PC-3 (cell line): ENCODE data around the gene POLR3C. TPM values are rescaled to one million over a fixed set of nuclear protein-coding genes. Genes with fewer than 3 reads are reported as not detected.

Experiments
- ATAC-seq: fragments of 200-7000 bp; cut with Tn5 transposase; 2 replicates; pipeline ENCODE4 v1.9.1; 2020; ENCODE audit warnings: mild to moderate bottlenecking, moderate library complexity
- BruUV-seq: library from RNA; stranded (reverse); fragments of 400-500 nt; replicated peaks from 2 replicates; lab custom pipeline; 2021; lab: Mats Ljungman, UMichigan
- CTCF ChIA-PET: fragments of 300-600 bp; sonication (Branson Sonifier 250); formaldehyde crosslinking; loops from one replicate; lab custom pipeline; 2022; ENCODE audit warnings: antibody characterized with exemption; lab: Charles Lee
- POLR2A ChIA-PET: fragments of 300-600 bp; sonication (Branson Sonifier 250); formaldehyde crosslinking; loops from one replicate; lab custom pipeline; 2022; ENCODE audit warnings: antibody characterized with exemption; ENCODE audit not compliant: unreplicated experiment; lab: Charles Lee
- DNase-seq: peaks from one replicate; pipeline ENCODE4 v3.0.0-alpha.2; 2015
- H2AFZ ChIP-seq: fragments of 300-600 bp; sonication (generic); 2 replicates; pipeline ENCODE4 v1.6.0; 2016; ENCODE audit warnings: antibody characterized with exemption, low read length
- H3F3A ChIP-seq: fragments of 300-600 bp; sonication (generic); one replicate; pipeline ENCODE4 v1.6.0; 2017; ENCODE audit warnings: antibody characterized with exemption, low read length, control low read depth, mild to moderate bottlenecking; ENCODE audit not compliant: unreplicated experiment
- H3K27ac ChIP-seq: fragments of 300-600 bp; sonication (generic); 2 replicates; pipeline ENCODE4 v1.5.1; 2016; ENCODE audit warnings: mild to moderate bottlenecking, low read length
- H3K27me3 ChIP-seq: fragments of 300-600 bp; sonication (generic); 2 replicates; pipeline ENCODE4 v1.6.1; 2016; ENCODE audit warnings: low read length, mixed read lengths
- H3K36me3 ChIP-seq: fragments of 300-600 bp; sonication (generic); 2 replicates; pipeline ENCODE4 v1.6.1; 2016; ENCODE audit warnings: low read depth, mixed run types, low read length, mixed read lengths
- H3K4me1 ChIP-seq: fragments of 300-600 bp; sonication (generic); 2 replicates; pipeline ENCODE4 v1.5.1; 2016; ENCODE audit warnings: low read length; ENCODE audit not compliant: insufficient read depth
- H3K4me2 ChIP-seq: fragments of 300-600 bp; sonication (generic); 2 replicates; pipeline ENCODE4 v1.6.0; 2016; ENCODE audit warnings: low read length
- H3K4me3 ChIP-seq: fragments of 300-600 bp; sonication (generic); 2 replicates; pipeline ENCODE4 v1.5.1; 2016; ENCODE audit warnings: mild to moderate bottlenecking, low read length, mixed read lengths
- H3K79me2 ChIP-seq: fragments of 300-600 bp; sonication (generic); 2 replicates; pipeline ENCODE4 v1.6.1; 2017; ENCODE audit warnings: low read length, mixed read lengths
- H3K9ac ChIP-seq: fragments of 300-600 bp; sonication (generic); 2 replicates; pipeline ENCODE4 v1.6.0; 2016; ENCODE audit warnings: mild to moderate bottlenecking, low read length
- H3K9me2 ChIP-seq: fragments of 300-600 bp; sonication (generic); replicated peaks from 2 replicates; pipeline ENCODE4 v1.6.1; 2016; ENCODE audit warnings: mixed run types, low read length, mixed read lengths
- H3K9me3 ChIP-seq: fragments of 300-600 bp; sonication (generic); 2 replicates; pipeline ENCODE4 v1.6.1; 2016; ENCODE audit warnings: low read length, mixed read lengths
- H4K20me1 ChIP-seq: fragments of 300-600 bp; sonication (generic); 2 replicates; pipeline ENCODE4 v1.6.1; 2016; ENCODE audit warnings: low read length, mixed read lengths
- CTCF ChIP-seq: fragments of 300-600 bp; sonication (generic); conservative IDR thresholded peaks from 2 replicates; pipeline ENCODE4 v1.5.1; 2017; ENCODE audit warnings: antibody characterized with exemption, low read depth, mild to moderate bottlenecking, low read length
- EZH2 ChIP-seq: fragments of 300-600 bp; sonication (generic); IDR thresholded peaks from one replicate; pipeline ENCODE4 v1.6.1; 2017; ENCODE audit warnings: antibody characterized with exemption, mild to moderate bottlenecking, low read length; ENCODE audit not compliant: unreplicated experiment
- EZH2phosphoT487 ChIP-seq: fragments of 300-600 bp; sonication (generic); IDR thresholded peaks from 2 replicates; pipeline ENCODE4 v1.6.1; 2018; ENCODE audit warnings: mild to moderate bottlenecking, antibody characterized with exemption, low read length, borderline replicate concordance
- intact Hi-C: fragments of 100-400 bp; cut with micrococcal nuclease; formaldehyde crosslinking; loops from 2 replicates; pipeline ENCODE4 v1.9.0; 2023
- total RNA-seq: library from RNA; depleted of rRNA; stranded (reverse); fragments of >200 nt; gene quantifications from 2 replicates; pipeline ENCODE4 v1.2.3, GENCODE V29; 2014

POLR3C gene
- total RNA-seq, 1 experiment from 2014 or later: 41.5 TPM

GRCh38 chr1:145792484-145792883 lies 31.5 kb upstream of the POLR3C start:
- BruUV-seq: no TSS peak
- POLR2A ChIA-PET: interaction anchor here (0.7 kb wide), 1 partner anchor 16 kb away, joined by 5 read pairs; no protein-coding TSS in a partner anchor
- CTCF ChIA-PET: no interaction called here

GRCh38 chr1:145795257-145795881 lies 28.6 kb upstream of the POLR3C start:
- ATAC-seq: no peak
- no peak overlapping the region for H3K4me3 ChIP-seq
- no TSS peak for BruUV-seq
- no peaks in the 10 kb centered on the region for H3K9me2 ChIP-seq
- H3K4me1 ChIP-seq: no peaks in the 10 kb centered on the region
- ChIA-PET POLR2A (no interaction called here), CTCF (no interaction called here)
- no peak for DNase-seq
- no peak for TF ChIP-seq EZH2
- no peak for TF ChIP-seq EZH2phosphoT487
- TF ChIP-seq CTCF: no peak
- H4K20me1 ChIP-seq: no peaks in the 10 kb centered on the region
- peaks cover 19% of the 10 kb centered on the region for H3K9me3 ChIP-seq
- H3F3A ChIP-seq: no peaks in the 10 kb centered on the region
- H3K27ac ChIP-seq: no peak overlapping the region
- H2AFZ ChIP-seq: no peak overlapping the region
- H3K36me3 ChIP-seq: peaks cover 27% of the 10 kb centered on the region
- peaks cover 23% of the 10 kb centered on the region for H3K79me2 ChIP-seq
- no peak overlapping the region for H3K9ac ChIP-seq
- H3K4me2 ChIP-seq: no peak overlapping the region
- intact Hi-C loops: no loop called here
- H3K27me3 ChIP-seq: no peaks in the 10 kb centered on the region

More at GRCh38 chr1:145792484-145792883, 31.5 kb upstream of the POLR3C start:
- Histone ChIP-seq H3K27me3 (no peaks in the 10 kb centered on the region), H3K4me3 (no peak overlapping the region), H3K27ac (no peak overlapping the region), H3K36me3 (peaks cover 15% of the 10 kb centered on the region), H3K4me2 (no peak overlapping the region), H2AFZ (no peak overlapping the region), H3K9ac (no peak overlapping the region), H3F3A (no peaks in the 10 kb centered on the region), H3K4me1 (no peaks in the 10 kb centered on the region), H4K20me1 (no peaks in the 10 kb centered on the region), H3K79me2 (peaks cover 12% of the 10 kb centered on the region), H3K9me3 (peaks cover 16% of the 10 kb centered on the region), H3K9me2 (no peaks in the 10 kb centered on the region)
- TF ChIP-seq EZH2 (no peak), CTCF (no peak), EZH2phosphoT487 (no peak)
- ATAC-seq (no peak), DNase-seq (no peak)
- intact Hi-C loops: no loop called here

GRCh38 chr1:145796753-145797152 lies 27.2 kb upstream of the POLR3C start:
- H3F3A ChIP-seq: no peaks in the 10 kb centered on the region
- TF ChIP-seq CTCF (no peak), EZH2phosphoT487 (no peak), EZH2 (no peak)
- BruUV-seq: no TSS peak
- no peak overlapping the region for H2AFZ ChIP-seq
- H3K4me1 ChIP-seq: peaks cover under 1% of the 10 kb centered on the region
- H3K9me3 ChIP-seq: peaks cover 19% of the 10 kb centered on the region
- no peak overlapping the region for H3K4me2 ChIP-seq
- POLR2A ChIA-PET: no interaction called here
- peaks cover 37% of the 10 kb centered on the region for H3K79me2 ChIP-seq
- H3K4me3 ChIP-seq: no peak overlapping the region
- intact Hi-C loops: no loop called here
- no peaks in the 10 kb centered on the region for H3K27me3 ChIP-seq
- CTCF ChIA-PET: no interaction called here
- no peaks in the 10 kb centered on the region for H4K20me1 ChIP-seq
- peaks cover 27% of the 10 kb centered on the region for H3K36me3 ChIP-seq
- no peak for ATAC-seq
- DNase-seq: no peak
- no peak overlapping the region for H3K27ac ChIP-seq
- H3K9ac ChIP-seq: no peak overlapping the region
- H3K9me2 ChIP-seq: no peaks in the 10 kb centered on the region
